GM20000 (cell line): Measurements from ENCODE around the gene CADM2.

Experiments
- DNase-seq: peaks from one replicate; pipeline ENCODE4 v3.0.0; 2012; ENCODE audit warnings: low spot score
- TF ChIP-seq, protein P1 (sequence below): IDR thresholded peaks from 2 replicates; pipeline ENCODE4 v1.5.1; 2012; ENCODE audit warnings: mild to moderate bottlenecking, control low read depth; ENCODE audit errors: extremely low read depth, missing control alignments

The CADM2 gene

DNA sequence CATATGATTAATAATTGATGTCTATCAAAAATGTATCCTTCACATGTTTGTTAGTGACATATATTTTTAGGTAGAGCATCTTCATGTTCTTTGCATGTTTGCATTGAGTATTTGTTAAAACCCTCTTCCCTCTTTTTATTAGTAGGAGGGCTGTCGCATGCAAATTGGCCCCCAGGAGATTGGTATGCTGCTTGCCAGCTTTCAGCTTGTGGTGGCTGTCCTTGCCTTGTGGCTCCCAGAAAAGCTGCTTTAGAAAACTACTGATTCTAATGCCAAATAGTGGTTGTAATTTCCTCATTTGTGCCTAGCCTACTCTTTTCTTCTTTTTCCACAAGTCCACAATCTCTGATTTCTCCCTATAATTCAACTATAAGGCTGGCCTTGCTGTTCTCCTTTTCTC lies 1145.4 kb downstream of the CADM2 start:
- TF ChIP-seq, protein P1, sequence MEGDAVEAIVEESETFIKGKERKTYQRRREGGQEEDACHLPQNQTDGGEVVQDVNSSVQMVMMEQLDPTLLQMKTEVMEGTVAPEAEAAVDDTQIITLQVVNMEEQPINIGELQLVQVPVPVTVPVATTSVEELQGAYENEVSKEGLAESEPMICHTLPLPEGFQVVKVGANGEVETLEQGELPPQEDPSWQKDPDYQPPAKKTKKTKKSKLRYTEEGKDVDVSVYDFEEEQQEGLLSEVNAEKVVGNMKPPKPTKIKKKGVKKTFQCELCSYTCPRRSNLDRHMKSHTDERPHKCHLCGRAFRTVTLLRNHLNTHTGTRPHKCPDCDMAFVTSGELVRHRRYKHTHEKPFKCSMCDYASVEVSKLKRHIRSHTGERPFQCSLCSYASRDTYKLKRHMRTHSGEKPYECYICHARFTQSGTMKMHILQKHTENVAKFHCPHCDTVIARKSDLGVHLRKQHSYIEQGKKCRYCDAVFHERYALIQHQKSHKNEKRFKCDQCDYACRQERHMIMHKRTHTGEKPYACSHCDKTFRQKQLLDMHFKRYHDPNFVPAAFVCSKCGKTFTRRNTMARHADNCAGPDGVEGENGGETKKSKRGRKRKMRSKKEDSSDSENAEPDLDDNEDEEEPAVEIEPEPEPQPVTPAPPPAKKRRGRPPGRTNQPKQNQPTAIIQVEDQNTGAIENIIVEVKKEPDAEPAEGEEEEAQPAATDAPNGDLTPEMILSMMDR = no peak
- DNase-seq = no peak

DNA sequence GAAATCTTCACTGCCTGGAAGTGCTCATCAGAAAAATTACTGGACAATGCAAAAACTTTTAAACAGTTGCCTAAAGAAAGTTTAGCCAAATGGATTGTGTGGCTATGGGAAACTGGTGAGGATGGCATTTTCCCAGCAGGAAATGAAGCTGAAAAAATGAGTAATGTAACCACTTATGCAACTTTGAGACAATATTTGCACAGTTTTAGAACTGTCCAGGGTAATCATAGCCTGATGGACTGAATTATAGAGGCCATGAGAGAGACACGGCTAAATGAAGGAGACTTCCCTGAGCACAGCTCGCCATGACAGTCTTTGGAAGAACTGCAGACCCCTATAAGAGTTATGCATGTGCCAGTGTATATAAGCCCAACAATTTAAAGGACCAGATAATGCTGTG lies 1150.6 kb downstream of the CADM2 start:
- TF ChIP-seq, protein P1 = no peak
- no peak for DNase-seq
